Endodermal cell (in vitro differentiated cells): ENCODE measurements around the gene MEF2D. TPM values are rescaled to one million over a fixed set of nuclear protein-coding genes. Genes with fewer than 3 reads are reported as not detected.

ENCODE experiments used
- DNase-seq: peaks from one replicate; pipeline ENCODE4 v3.0.0-alpha.2; 2017
- H3K27ac ChIP-seq: 2 replicates; pipeline ENCODE4 v1.5.1; 2013; ENCODE audit warnings: mild to moderate bottlenecking, low read depth, low read length, moderate library complexity
- H3K27me3 ChIP-seq: 2 replicates; pipeline ENCODE4 v1.6.1; 2013; ENCODE audit warnings: mild to moderate bottlenecking, low read length, moderate library complexity; ENCODE audit not compliant: insufficient read depth, control insufficient read depth, poor library complexity, severe bottlenecking
- H3K36me3 ChIP-seq: 2 replicates; pipeline ENCODE4 v1.7.0; 2013; ENCODE audit warnings: mild to moderate bottlenecking, low read length, moderate library complexity; ENCODE audit not compliant: control insufficient read depth, insufficient read depth
- H3K4me1 ChIP-seq: one replicate; pipeline ENCODE4 v1.7.0; 2013; ENCODE audit warnings: low read length; ENCODE audit not compliant: control insufficient read depth, insufficient read depth
- H3K4me3 ChIP-seq: 2 replicates; pipeline ENCODE4 v1.5.1; 2013; ENCODE audit warnings: mild to moderate bottlenecking, low read length, moderate library complexity
- H3K9ac ChIP-seq: 2 replicates; pipeline ENCODE4 v1.6.1; 2013; ENCODE audit warnings: mild to moderate bottlenecking, low read length, moderate library complexity; ENCODE audit not compliant: poor library complexity, severe bottlenecking; ENCODE audit errors: extremely low read depth
- H3K9me3 ChIP-seq: 2 replicates; pipeline ENCODE4 v1.6.1; 2013; ENCODE audit warnings: mild to moderate bottlenecking, low read length, moderate library complexity; ENCODE audit not compliant: control insufficient read depth
- H3K27ac Mint-ChIP-seq: 2 replicates; pipeline ENCODE4 v1.8.0; 2020; ENCODE audit warnings: mixed read lengths
- H3K27me3 Mint-ChIP-seq: 2 replicates; pipeline ENCODE4 v1.8.0; 2021; ENCODE audit warnings: mild to moderate bottlenecking, mixed read lengths; ENCODE audit not compliant: insufficient read depth
- H3K36me3 Mint-ChIP-seq: 2 replicates; pipeline ENCODE4 v1.8.0; 2020; ENCODE audit warnings: low read depth, mixed read lengths
- H3K4me1 Mint-ChIP-seq: 2 replicates; pipeline ENCODE4 v1.8.0; 2020; ENCODE audit warnings: mixed read lengths
- H3K4me3 Mint-ChIP-seq: 2 replicates; pipeline ENCODE4 v1.8.0; 2020; ENCODE audit warnings: mild to moderate bottlenecking, moderate library complexity, mixed read lengths
- H3K9me3 Mint-ChIP-seq: 2 replicates; pipeline ENCODE4 v1.8.0; 2020; ENCODE audit warnings: mild to moderate bottlenecking, mixed read lengths
- CTCF ChIP-seq: fragments of 200-600 bp; sonication (generic); conservative IDR thresholded peaks from 2 replicates; pipeline ENCODE4 v1.5.0; 2021; ENCODE audit warnings: antibody characterized with exemption, mild to moderate bottlenecking
- WGBS, 2 experiments: methylation state at CpG; one replicate each; pipeline versions ENCODE4 v1.1.5 to v1.1.7; 2013; ENCODE audit warnings: missing lambda C conversion rate in 2 of 2, mixed read lengths in 1 of 2; ENCODE audit not compliant: insufficient coverage in 1 of 2, insufficient read length in 1 of 2; 5-methylcytosine and 5-hydroxymethylcytosine counted together
- total RNA-seq, 2 donors: library from RNA; stranded (reverse); fragmentation: NEBNext Ultra II Directional in 1 of 2; extraction: Animal tissue kit (Norgen Biotek cat#: 25700) in 1 of 2; gene quantifications; 2 replicates in 1 of 2; 3 replicates in 1 of 2; pipeline ENCODE4 v1.2.1, GENCODE V29; 2021

The MEF2D gene
- total RNA-seq, 2 donors from 2014 or later = 10.5 to 12.8 TPM

GRCh38 chr1:156532374-156532773 is 31.8 kb upstream of the MEF2D start:
- H3K27me3 Mint-ChIP-seq = no peaks in the 10 kb centered on the region
- Histone ChIP-seq H3K27ac (no peak overlapping the region), H3K4me1 (no peaks in the 10 kb centered on the region), H3K4me3 (no peak overlapping the region), H3K9me3 (no peaks in the 10 kb centered on the region), H3K27me3 (no peaks in the 10 kb centered on the region), H3K36me3 (peaks cover 60% of the 10 kb centered on the region), H3K9ac (no peak overlapping the region)
- no peaks in the 10 kb centered on the region for H3K9me3 Mint-ChIP-seq
- 89 to 98% methylated on average over 3 to 4 of the region's 4 CpGs for WGBS, 2 experiments
- no peak overlapping the region for H3K27ac Mint-ChIP-seq
- no peaks in the 10 kb centered on the region for H3K4me1 Mint-ChIP-seq
- no peak for DNase-seq
- no peak for TF ChIP-seq CTCF
- H3K36me3 Mint-ChIP-seq = peaks cover 61% of the 10 kb centered on the region
- H3K4me3 Mint-ChIP-seq = no peak overlapping the region

- DNase-seq = no peak
- Mint-ChIP-seq H3K27me3 (no peaks in the 10 kb centered on the region), H3K27ac (no peak overlapping the region), H3K4me3 (no peak overlapping the region), H3K9me3 (no peaks in the 10 kb centered on the region), H3K36me3 (peaks cover 58% of the 10 kb centered on the region), H3K4me1 (peaks cover 4% of the 10 kb centered on the region)
- Histone ChIP-seq H3K36me3 (peaks cover 56% of the 10 kb centered on the region), H3K9ac (no peak overlapping the region), H3K27ac (no peak overlapping the region), H3K4me1 (no peaks in the 10 kb centered on the region), H3K4me3 (no peak overlapping the region), H3K27me3 (no peaks in the 10 kb centered on the region), H3K9me3 (no peaks in the 10 kb centered on the region)
- WGBS, 2 experiments = 97 to 98% methylated on average over 17 to 18 of the region's 18 CpGs
- TF ChIP-seq CTCF = no peak
Measured at GRCh38 chr1:156530006-156530405, 29.4 kb upstream of the MEF2D start.

GRCh38 chr1:156528875-156529425 is 28.4 kb upstream of the MEF2D start:
- Histone ChIP-seq H3K9me3 (no peaks in the 10 kb centered on the region), H3K27ac (no peak overlapping the region), H3K27me3 (no peaks in the 10 kb centered on the region), H3K9ac (no peak overlapping the region), H3K4me3 (no peak overlapping the region), H3K4me1 (no peaks in the 10 kb centered on the region), H3K36me3 (peaks cover 47% of the 10 kb centered on the region)
- DNase-seq = no peak
- Mint-ChIP-seq H3K9me3 (no peaks in the 10 kb centered on the region), H3K27ac (no peak overlapping the region), H3K4me1 (peaks cover 4% of the 10 kb centered on the region), H3K36me3 (peaks cover 54% of the 10 kb centered on the region), H3K4me3 (no peak overlapping the region), H3K27me3 (no peaks in the 10 kb centered on the region)
- TF ChIP-seq CTCF = no peak
- WGBS, 2 experiments = 94 to 96% methylated on average over 5 to 8 of the region's 8 CpGs
